Measurements from ENCODE around the gene EPHA2.
A peak's percentile ranks its signal among the peaks of the same experiment; 100 is the strongest.

EPHA2 gene

GRCh38 chr1:16092097-16092922, 63.6 kb downstream of the EPHA2 start:
- no peak for DNase-seq (ENCODE audit: low read depth)

- DNase-seq (ENCODE audit: low read depth) = no peak
Observed at GRCh38 chr1:16091296-16091695, 64.6 kb downstream of the EPHA2 start.

GRCh38 chr1:16090076-16090826, 65.6 kb downstream of the EPHA2 start:
- DNase-seq (ENCODE audit: low read depth) = no peak

GRCh38 chr1:16088996-16089395, 66.9 kb downstream of the EPHA2 start:
- DNase-seq (ENCODE audit: low read depth) = no peak

- DNase-seq (ENCODE audit: low read depth) = no peak
Observed at GRCh38 chr1:16088351-16088911, 67.4 kb downstream of the EPHA2 start.

DNA sequence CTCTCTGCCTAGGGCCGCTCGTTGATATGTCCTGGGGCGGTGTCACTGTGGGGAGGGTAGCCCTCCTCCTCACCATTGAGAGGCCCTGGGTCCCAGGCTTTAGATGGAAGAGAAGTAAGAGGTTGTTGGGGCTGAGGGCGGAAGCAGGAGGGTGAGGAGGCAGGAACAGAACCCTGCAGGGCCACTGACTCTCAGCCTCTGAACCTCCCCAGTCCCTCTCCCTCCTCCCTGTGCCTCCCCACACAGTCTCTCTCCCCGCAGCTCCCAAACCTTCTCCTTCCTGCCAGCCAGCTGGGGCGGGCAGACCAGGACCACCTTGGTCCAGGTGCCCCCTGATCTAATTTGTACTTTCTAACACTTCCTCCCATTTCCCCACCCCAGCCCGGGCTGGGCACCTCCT, 68.1 kb downstream of the EPHA2 start:
- DNase-seq (ENCODE audit: low read depth) = no peak

DNA sequence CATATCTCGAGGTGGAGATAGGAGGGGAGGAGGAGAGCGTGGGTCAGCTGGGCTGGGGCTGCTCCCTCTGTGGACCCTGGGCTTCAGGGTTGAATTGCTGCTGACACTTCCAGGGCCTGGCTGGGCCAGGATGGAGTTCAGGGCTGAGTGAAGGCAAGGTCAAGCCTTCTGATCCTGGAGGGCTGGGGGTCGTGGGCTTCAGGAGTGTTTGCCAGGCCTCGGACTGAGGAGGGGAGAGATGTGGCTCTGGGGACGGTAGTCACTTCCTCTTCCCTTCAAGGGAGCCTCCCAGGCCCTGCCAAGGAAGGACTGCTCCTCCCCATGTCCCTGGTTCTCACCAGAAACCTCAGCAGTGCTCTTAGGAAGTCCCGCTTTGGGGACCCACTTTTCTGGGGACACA, 70.3 kb downstream of the EPHA2 start:
- no peak for DNase-seq (ENCODE audit: low read depth)

DNA sequence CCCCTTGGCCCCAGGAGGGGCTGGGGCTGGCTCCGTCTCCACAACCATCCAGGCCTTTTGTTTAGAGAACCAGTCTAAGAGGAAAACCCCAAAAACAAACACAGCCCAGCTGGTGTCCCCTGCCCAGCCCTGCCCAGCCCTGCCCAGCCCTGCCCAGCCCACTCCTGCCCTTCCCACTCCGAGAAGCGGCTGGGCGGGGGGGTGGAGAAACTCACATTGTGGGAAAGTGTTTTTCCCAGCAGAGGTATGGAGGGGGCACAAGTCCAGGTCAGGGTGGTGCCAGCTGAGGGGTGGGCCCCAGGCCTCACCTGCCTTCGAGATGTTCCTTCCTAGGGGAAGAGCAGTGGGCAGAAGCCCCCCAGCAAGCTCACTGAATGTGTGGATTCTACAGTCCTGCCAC, 72.4 kb downstream of the EPHA2 start:
- no peak for DNase-seq (ENCODE audit: low read depth)

DNA sequence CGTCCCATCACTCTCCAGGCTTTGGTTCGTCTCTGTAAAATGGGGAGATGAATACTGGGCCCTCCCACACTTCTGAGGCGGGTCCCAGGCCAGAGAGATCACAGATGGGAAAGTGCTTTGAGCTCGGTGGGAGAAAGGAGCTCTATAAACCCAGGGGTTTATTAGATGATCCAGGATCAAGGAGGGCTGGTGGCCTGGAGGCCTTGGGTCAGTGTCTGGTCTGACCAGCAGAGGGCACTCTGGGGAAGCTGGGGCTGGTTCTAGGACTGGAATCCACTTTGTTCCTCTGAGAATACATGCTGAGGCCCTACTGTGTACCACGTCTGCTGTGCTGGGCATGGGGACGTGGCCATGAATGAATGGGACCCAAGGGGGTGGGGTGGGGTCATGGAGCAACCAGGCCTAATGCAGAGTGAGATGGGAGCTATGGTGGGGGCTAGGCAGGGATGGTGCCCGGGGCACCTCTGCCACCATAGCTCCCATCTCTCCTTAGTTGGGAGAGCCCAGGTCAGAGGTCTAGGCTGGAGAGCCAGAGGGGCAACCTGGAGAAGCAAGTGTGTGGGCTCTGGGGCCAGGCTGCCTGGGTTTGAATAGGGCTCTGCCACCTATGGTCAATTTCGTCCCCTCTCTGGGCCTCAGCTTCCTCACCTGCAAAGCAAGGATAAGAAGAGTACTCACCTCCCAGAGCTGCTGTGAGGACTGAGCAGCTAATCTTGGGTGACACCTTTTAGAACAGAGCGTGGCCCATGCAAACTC, 73.4 kb downstream of the EPHA2 start:
- peak; percentile 36 for DNase-seq (ENCODE audit: low read depth)

GRCh38 chr1:16081636-16082035, 74.2 kb downstream of the EPHA2 start:
- DNase-seq (ENCODE audit: low read depth) = no peak

GRCh38 chr1:16080422-16081150, 75.3 kb downstream of the EPHA2 start:
- DNase-seq (ENCODE audit: low read depth) = no peak

DNA sequence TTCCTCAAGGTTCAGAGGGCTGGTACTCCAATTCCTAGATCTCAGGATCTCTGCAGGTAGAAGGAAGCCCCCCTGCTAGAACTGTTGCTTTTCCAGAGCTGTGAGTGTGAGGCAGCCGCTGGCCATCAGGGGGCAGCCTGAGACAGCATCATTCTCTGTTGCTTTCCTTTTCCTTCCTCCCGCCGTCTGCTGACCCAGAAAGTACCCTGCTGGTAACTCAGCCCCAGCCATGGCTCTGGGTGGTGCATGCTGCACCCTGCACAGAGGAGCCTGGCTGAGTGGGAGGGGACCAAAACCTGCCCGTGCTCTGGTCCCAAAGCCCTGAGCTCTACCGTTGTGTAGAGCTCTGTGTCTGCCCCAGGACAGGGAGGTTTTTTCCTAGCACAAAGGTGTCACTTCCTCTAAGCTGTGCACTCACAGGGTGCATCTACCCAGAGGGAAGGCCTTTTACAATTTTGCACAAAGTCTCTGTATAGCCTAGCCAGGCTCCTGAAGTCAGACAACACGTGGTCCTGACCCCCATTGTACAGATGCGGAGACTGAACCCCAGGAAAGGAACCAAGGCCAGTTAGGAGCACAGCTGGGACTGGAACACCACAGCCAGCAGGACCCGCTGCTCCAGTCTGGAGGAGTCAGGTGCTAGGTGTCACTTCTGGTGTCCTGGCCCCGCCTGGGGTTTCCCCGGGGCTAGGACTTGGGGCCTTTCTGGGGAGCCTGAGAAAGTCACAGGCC, 76.8 kb downstream of the EPHA2 start:
- peak; percentile 49 for DNase-seq (ENCODE audit: low read depth)

- no peak for DNase-seq (ENCODE audit: low read depth)
Observed at GRCh38 chr1:16077406-16078245, 78.2 kb downstream of the EPHA2 start.

- DNase-seq (ENCODE audit: low read depth) = no peak
Observed at GRCh38 chr1:16076865-16077238, 79.0 kb downstream of the EPHA2 start.

- DNase-seq (ENCODE audit: low read depth) = no peak
Observed at GRCh38 chr1:16076031-16076864, 79.6 kb downstream of the EPHA2 start.

- DNase-seq (ENCODE audit: low read depth) = no peak
Observed at GRCh38 chr1:16075337-16076030, 80.4 kb downstream of the EPHA2 start.
